ES-I3 (cell line): ENCODE measurements around the gene FRRS1L.

Source experiments
- H3K36me3 ChIP-seq: 2 replicates; pipeline ENCODE4 v1.6.1; 2013; ENCODE audit warnings: mild to moderate bottlenecking, low read length, control low read depth, moderate library complexity; ENCODE audit not compliant: insufficient read depth
- H3K4me1 ChIP-seq: 2 replicates; pipeline ENCODE4 v1.6.1; 2013; ENCODE audit warnings: mild to moderate bottlenecking, control low read depth, low read length; ENCODE audit not compliant: insufficient read depth
- H3K9ac ChIP-seq: 2 replicates; pipeline ENCODE4 v1.6.1; 2013; ENCODE audit warnings: low read depth, mild to moderate bottlenecking, low read length, moderate library complexity
- H3K9me3 ChIP-seq: 2 replicates; pipeline ENCODE4 v1.6.1; 2013; ENCODE audit warnings: mild to moderate bottlenecking, low read length, moderate library complexity; ENCODE audit not compliant: control insufficient read depth, insufficient read depth

Gene FRRS1L

GRCh38 chr9:109166771-109167601 lies at the start of gene FRRS1L:
TSS of gene FRRS1L (minus strand) at chr9:109167249. CDS start at chr9:109167138, 111 bp downstream.
- H3K9me3 ChIP-seq = peaks cover 6% of the 10 kb centered on the region
- peak within 1 kb of the TSS; percentile 54 for H3K9ac ChIP-seq
- H3K4me1 ChIP-seq = no peaks in the 10 kb centered on the region; the same call in 1 of the 2 replicates
- no peaks in the 10 kb centered on the region for H3K36me3 ChIP-seq

GRCh38 chr9:109214414-109214813 lies 47.4 kb upstream of the FRRS1L start:
- Histone ChIP-seq H3K36me3 (no peaks in the 10 kb centered on the region), H3K9me3 (no peaks in the 10 kb centered on the region), H3K9ac (no peak overlapping the region)

GRCh38 chr9:109213285-109214121 lies 46.5 kb upstream of the FRRS1L start:
- Histone ChIP-seq H3K36me3 (no peaks in the 10 kb centered on the region), H3K9me3 (no peaks in the 10 kb centered on the region), H3K4me1 (no peaks in the 10 kb centered on the region), H3K9ac (no peak overlapping the region)

More at GRCh38 chr9:109214414-109214813, 47.4 kb upstream of the FRRS1L start:
- H3K4me1 ChIP-seq = no peaks in the 10 kb centered on the region

- H3K9me3 ChIP-seq = no peaks in the 10 kb centered on the region
- no peak overlapping the region for H3K9ac ChIP-seq
- no peaks in the 10 kb centered on the region for H3K4me1 ChIP-seq
- H3K36me3 ChIP-seq = no peaks in the 10 kb centered on the region
Measured at GRCh38 chr9:109212768-109213167, 45.7 kb upstream of the FRRS1L start.

GRCh38 chr9:109206670-109207069 lies 39.6 kb upstream of the FRRS1L start:
- Histone ChIP-seq H3K9ac (no peak overlapping the region), H3K36me3 (no peaks in the 10 kb centered on the region), H3K4me1 (no peaks in the 10 kb centered on the region), H3K9me3 (no peaks in the 10 kb centered on the region)

GRCh38 chr9:109205526-109205925 lies 38.5 kb upstream of the FRRS1L start:
- no peaks in the 10 kb centered on the region for H3K36me3 ChIP-seq
- H3K9ac ChIP-seq = no peak overlapping the region
- H3K9me3 ChIP-seq = no peaks in the 10 kb centered on the region
- no peaks in the 10 kb centered on the region for H3K4me1 ChIP-seq

GRCh38 chr9:109203761-109204360 lies 36.8 kb upstream of the FRRS1L start:
- Histone ChIP-seq H3K9me3 (no peaks in the 10 kb centered on the region), H3K36me3 (no peaks in the 10 kb centered on the region), H3K9ac (no peak overlapping the region), H3K4me1 (no peaks in the 10 kb centered on the region)

- H3K4me1 ChIP-seq = no peaks in the 10 kb centered on the region
- no peak overlapping the region for H3K9ac ChIP-seq
- H3K9me3 ChIP-seq = no peaks in the 10 kb centered on the region
- no peaks in the 10 kb centered on the region for H3K36me3 ChIP-seq
Measured at GRCh38 chr9:109199676-109200075, 32.6 kb upstream of the FRRS1L start.

GRCh38 chr9:109198736-109199382 lies 31.8 kb upstream of the FRRS1L start:
- no peaks in the 10 kb centered on the region for H3K9me3 ChIP-seq

GRCh38 chr9:109193974-109194556 lies 27.0 kb upstream of the FRRS1L start:
- H3K9ac ChIP-seq = no peak overlapping the region
- H3K4me1 ChIP-seq = 0 out of 2 replicates have a peak, but pooled peaks cover 3% of the 10 kb centered on the region
- no peaks in the 10 kb centered on the region for H3K9me3 ChIP-seq
- H3K36me3 ChIP-seq = no peaks in the 10 kb centered on the region

More at GRCh38 chr9:109198736-109199382, 31.8 kb upstream of the FRRS1L start:
- Histone ChIP-seq H3K36me3 (no peaks in the 10 kb centered on the region), H3K9ac (no peak overlapping the region), H3K4me1 (no peaks in the 10 kb centered on the region)

GRCh38 chr9:109192732-109193361 lies 25.8 kb upstream of the FRRS1L start:
- Histone ChIP-seq H3K9ac (no peak overlapping the region), H3K36me3 (no peaks in the 10 kb centered on the region), H3K9me3 (no peaks in the 10 kb centered on the region), H3K4me1 (0 out of 2 replicates have a peak, but pooled peaks cover 3% of the 10 kb centered on the region)

GRCh38 chr9:109191746-109192145 lies 24.7 kb upstream of the FRRS1L start:
- no peaks in the 10 kb centered on the region for H3K9me3 ChIP-seq
- H3K4me1 ChIP-seq = 0 out of 2 replicates have a peak, but pooled peaks cover 3% of the 10 kb centered on the region
- H3K36me3 ChIP-seq = no peaks in the 10 kb centered on the region
- H3K9ac ChIP-seq = no peak overlapping the region

GRCh38 chr9:109190151-109190550 lies 23.1 kb upstream of the FRRS1L start:
- no peak overlapping the region for H3K9ac ChIP-seq
- 0 out of 2 replicates have a peak, but pooled peaks cover 3% of the 10 kb centered on the region for H3K4me1 ChIP-seq
- H3K36me3 ChIP-seq = no peaks in the 10 kb centered on the region
- no peaks in the 10 kb centered on the region for H3K9me3 ChIP-seq
